GM21360 (cell line): ENCODE data around the gene ARHGAP9.

Experiments used
- ATAC-seq: cut with Tn5 transposase; IDR thresholded peaks from one replicate; pipeline ENCODE4 v1.9.1; 2021; ENCODE audit warnings: mild to moderate bottlenecking, moderate library complexity; ENCODE audit not compliant: unreplicated experiment

Gene ARHGAP9

GRCh38 chr12:57479376-57480115, at the start of gene ARHGAP9:
Gene ARHGAP9 (minus strand): TSS chr12:57479866. CDS start chr12:57479406, 460 bp downstream.
- no peak for ATAC-seq

GRCh38 chr12:57528831-57529555, 49.3 kb upstream of the ARHGAP9 start:
- no peak for ATAC-seq

- ATAC-seq: no peak
Measured at GRCh38 chr12:57528176-57528575, 48.5 kb upstream of the ARHGAP9 start.

GRCh38 chr12:57527184-57527583, 47.5 kb upstream of the ARHGAP9 start:
- ATAC-seq: no peak

GRCh38 chr12:57526477-57527126, 46.9 kb upstream of the ARHGAP9 start:
- ATAC-seq: no peak

GRCh38 chr12:57525615-57526383, 46.1 kb upstream of the ARHGAP9 start:
- no peak for ATAC-seq

GRCh38 chr12:57524814-57525614, 45.3 kb upstream of the ARHGAP9 start:
- ATAC-seq: no peak

GRCh38 chr12:57523706-57524614, 44.3 kb upstream of the ARHGAP9 start:
- no peak for ATAC-seq

GRCh38 chr12:57522887-57523705, 43.4 kb upstream of the ARHGAP9 start:
- ATAC-seq: no peak

- ATAC-seq: peak; percentile 28
Measured at GRCh38 chr12:57522011-57522886, 42.6 kb upstream of the ARHGAP9 start, which contains the start of gene MBD6. Gene MBD6 (plus strand): TSS chr12:57522824. CDS start chr12:57524304, 1,480 bp downstream.

GRCh38 chr12:57521525-57522010, 41.9 kb upstream of the ARHGAP9 start:
- no peak for ATAC-seq

GRCh38 chr12:57520053-57520818, 40.6 kb upstream of the ARHGAP9 start, which contains the start of gene DDIT3:
Gene DDIT3 (minus strand): TSS chr12:57520514. CDS start chr12:57517406, 3,108 bp downstream.
- peak; percentile 67 for ATAC-seq

- ATAC-seq: peak; percentile 0
Measured at GRCh38 chr12:57519796-57520052, 40.1 kb upstream of the ARHGAP9 start.

GRCh38 chr12:57518920-57519795, 39.5 kb upstream of the ARHGAP9 start:
- ATAC-seq: no peak

- ATAC-seq: no peak
Measured at GRCh38 chr12:57518176-57518919, 38.7 kb upstream of the ARHGAP9 start.
